HCT116 (cell line): ENCODE data around the gene DHRS9. TPM values are rescaled to one million over a fixed set of nuclear protein-coding genes. Genes with fewer than 3 reads are reported as not detected.

Experiments
- ATAC-seq: fragments of 200-7000 bp; cut with Tn5 transposase; 2 replicates; pipeline ENCODE4 v1.9.1; 2020; ENCODE audit warnings: mild to moderate bottlenecking, moderate library complexity
- BruUV-seq: library from RNA; stranded (reverse); fragments of 400-500 nt; replicated peaks from 2 replicates; lab custom pipeline; 2021; lab: Mats Ljungman, UMichigan
- CTCF ChIA-PET: fragments of 300-600 bp; sonication (Branson Sonifier 250); formaldehyde crosslinking; loops from one replicate; lab custom pipeline; 2021; ENCODE audit warnings: antibody characterized with exemption; lab: Charles Lee
- POLR2A ChIA-PET: fragments of 300-600, 350-600 bp; sonication (Branson Sonifier 250); formaldehyde crosslinking; loops from one replicate; lab custom pipeline; 2021; ENCODE audit warnings: antibody characterized with exemption; lab: Charles Lee
- RAD21 ChIA-PET, 2 experiments: fragments of 300-600 bp; sonication (Branson Sonifier 250); formaldehyde crosslinking; loops; one replicate each; lab custom pipeline; 2023; ENCODE audit warnings: low total read pairs in 2 of 2; ENCODE audit not compliant: uncharacterized antibody in 2 of 2, unreplicated experiment in 2 of 2, low non-redundant PET in 1 of 2; lab: Charles Lee
- DNase-seq: peaks from one replicate; pipeline ENCODE4 v3.0.0-alpha.2; 2010; ENCODE audit warnings: low read depth, low spot score
- H2AFZ ChIP-seq: fragments of 200-600 bp; shearing (Covaris generic), sonication (generic); 2 replicates; pipeline ENCODE4 v1.6.1; 2017; ENCODE audit warnings: low read depth, mixed run types, mixed read lengths, antibody characterized with exemption, low read length; ENCODE audit not compliant: poor library complexity, severe bottlenecking
- H3K27ac ChIP-seq: 2 replicates; pipeline ENCODE4 v1.5.1; 2012; ENCODE audit warnings: low read depth, low read length
- H3K27me3 ChIP-seq: fragments of 200-600 bp; sonication (generic); 2 replicates; pipeline ENCODE4 v1.6.1; 2016; ENCODE audit warnings: mixed run types, low read length, mixed read lengths; ENCODE audit not compliant: insufficient read depth
- H3K36me3 ChIP-seq, 2 experiments: fragments of 200-500 bp in 1 of 2; fragments of 200-600 bp in 1 of 2; sonication (Bioruptor generic) in 1 of 2; sonication (generic) in 1 of 2; 2 replicates each; pipeline versions ENCODE4 v1.5.1 to v1.6.1; 2014 to 2016; ENCODE audit warnings: low read length in 2 of 2, inconsistent platforms in 1 of 2, mixed read lengths in 1 of 2, mixed run types in 1 of 2; ENCODE audit not compliant: insufficient read depth in 2 of 2, control insufficient read depth in 1 of 2
- H3K4me1 ChIP-seq, 2 experiments: fragments of 200-600 bp in 1 of 2; sonication (generic) in 1 of 2; 2 replicates each; pipeline versions ENCODE4 v1.5.1 to v1.6.1; 2012 to 2017; ENCODE audit warnings: low read length in 2 of 2, inconsistent platforms in 1 of 2, mild to moderate bottlenecking in 1 of 2, mixed read lengths in 1 of 2, mixed run types in 1 of 2, moderate library complexity in 1 of 2; ENCODE audit not compliant: insufficient read depth in 2 of 2, control insufficient read depth in 1 of 2
- H3K4me2 ChIP-seq: fragments of 200-600 bp; sonication (generic); 2 replicates; pipeline ENCODE4 v1.6.1; 2017; ENCODE audit warnings: mixed run types, low read length, mixed read lengths
- H3K4me3 ChIP-seq, 2 experiments: fragments of 200-600 bp in 1 of 2; sonication (generic) in 1 of 2; replicated peaks in 1 of 2; 2 replicates each; pipeline ENCODE4 v1.5.1; 2011 to 2016; ENCODE audit warnings: low read length in 2 of 2, control low read depth in 1 of 2, low read depth in 1 of 2, mild to moderate bottlenecking in 1 of 2, mixed read lengths in 1 of 2, mixed run types in 1 of 2
- H3K79me2 ChIP-seq: fragments of 200-600 bp; sonication (generic); 2 replicates; pipeline ENCODE4 v1.6.1; 2017; ENCODE audit warnings: mild to moderate bottlenecking, mixed run types, low read length, moderate library complexity, mixed read lengths; ENCODE audit not compliant: insufficient read depth
- H3K9ac ChIP-seq: fragments of 200-600 bp; sonication (generic); 2 replicates; pipeline ENCODE4 v1.6.1; 2016; ENCODE audit warnings: low read length, mixed read lengths
- H3K9me2 ChIP-seq: fragments of 200-600 bp; sonication (generic), shearing (Covaris generic); 2 replicates; pipeline ENCODE4 v1.6.1; 2017; ENCODE audit warnings: mixed run types, mild to moderate bottlenecking, moderate library complexity; ENCODE audit not compliant: insufficient read depth
- H3K9me3 ChIP-seq, 2 experiments: fragments of 200-500 bp in 1 of 2; fragments of 200-600 bp in 1 of 2; sonication (Bioruptor generic) in 1 of 2; sonication (generic) in 1 of 2; 2 replicates each; pipeline ENCODE4 v1.6.1; 2014 to 2017; ENCODE audit warnings: low read length in 2 of 2, mixed read lengths in 2 of 2, inconsistent platforms in 1 of 2, low read depth in 1 of 2, mild to moderate bottlenecking in 1 of 2, mixed run types in 1 of 2, moderate library complexity in 1 of 2; ENCODE audit not compliant: control insufficient read depth in 1 of 2, insufficient read depth in 1 of 2
- H4K20me1 ChIP-seq: fragments of 200-600 bp; sonication (generic), shearing (Covaris generic); 2 replicates; pipeline ENCODE4 v1.6.1; 2017; ENCODE audit warnings: mixed run types, mild to moderate bottlenecking, moderate library complexity; ENCODE audit not compliant: insufficient read depth
- CBX3 ChIP-seq: IDR thresholded peaks from 2 replicates; pipeline ENCODE4 v1.6.1; 2012; ENCODE audit warnings: low read depth
- CTCF ChIP-seq, 3 experiments: fragments of 200-600 bp in 1 of 3; sonication (generic) in 1 of 3; IDR thresholded peaks in 2 of 3; conservative IDR thresholded peaks in 1 of 3; 2 replicates each; pipeline ENCODE4 v1.5.1; 2012 to 2017; ENCODE audit warnings: low read depth in 2 of 3, low read length in 2 of 3, antibody characterized with exemption in 1 of 3, borderline replicate concordance in 1 of 3, control low read depth in 1 of 3, mild to moderate bottlenecking in 1 of 3, mixed read lengths in 1 of 3, mixed run types in 1 of 3, moderate library complexity in 1 of 3; ENCODE audit not compliant: insufficient read depth in 1 of 3
- EGR1 ChIP-seq: IDR thresholded peaks from 2 replicates; pipeline ENCODE4 v1.6.1; 2012; ENCODE audit warnings: low read depth
- ELF1 ChIP-seq: IDR thresholded peaks from 2 replicates; pipeline ENCODE4 v1.6.1; 2012; ENCODE audit warnings: low read depth, borderline replicate concordance
- EZH2 ChIP-seq: fragments of 200-600 bp; sonication (generic); IDR thresholded peaks from 2 replicates; pipeline ENCODE4 v1.6.1; 2017; ENCODE audit warnings: antibody characterized with exemption, mixed run types
- EZH2phosphoT487 ChIP-seq: fragments of 200-600 bp; IDR thresholded peaks from 2 replicates; pipeline ENCODE4 v1.6.1; 2018; ENCODE audit warnings: antibody characterized with exemption, borderline replicate concordance
- FOSL1 ChIP-seq: IDR thresholded peaks from 2 replicates; pipeline ENCODE4 v1.6.1; 2012; ENCODE audit warnings: low read depth
- JUND ChIP-seq: IDR thresholded peaks from 2 replicates; pipeline ENCODE4 v1.6.1; 2012
- POLR2AphosphoS5 ChIP-seq: IDR thresholded peaks from 2 replicates; pipeline ENCODE4 v1.6.1; 2011; ENCODE audit warnings: mild to moderate bottlenecking, low read depth, low read length, moderate library complexity
- RAD21 ChIP-seq: IDR thresholded peaks from 2 replicates; pipeline ENCODE4 v1.6.1; 2012; ENCODE audit warnings: low read depth, mild to moderate bottlenecking
- SP1 ChIP-seq: IDR thresholded peaks from 2 replicates; pipeline ENCODE4 v1.6.1; 2012; ENCODE audit warnings: low read depth
- SRF ChIP-seq: IDR thresholded peaks from 2 replicates; pipeline ENCODE4 v1.6.1; 2012; ENCODE audit warnings: low read depth
- ZFX ChIP-seq: fragments of 450-650 bp; IDR thresholded peaks from 2 replicates; pipeline ENCODE4 v1.6.1; 2017
- ZNF274 ChIP-seq: fragments of 200-500 bp; sonication (Bioruptor generic); IDR thresholded peaks from 2 replicates; pipeline ENCODE4 v1.6.1; 2014; ENCODE audit warnings: mild to moderate bottlenecking, low read depth, low read length, inconsistent platforms
- intact Hi-C: fragments of 100-400 bp; cut with micrococcal nuclease; formaldehyde crosslinking; loops from 2 replicates; pipeline ENCODE4 v1.10.0; 2022
- total RNA-seq: library from RNA; stranded (reverse); gene quantifications from one replicate; pipeline ENCODE4 v1.2.1, GENCODE V29; 2021; ENCODE audit not compliant: unreplicated experiment
- TF ChIP-seq, protein P1 (sequence below): IDR thresholded peaks from 2 replicates; pipeline ENCODE4 v1.6.1; 2012; ENCODE audit warnings: low read depth

The DHRS9 gene
- total RNA-seq, 1 experiment from 2014 or later = 0.15 TPM

GRCh38 chr2:169139993-169140767 is 70.8 kb downstream of the DHRS9 start:
- Histone ChIP-seq H3K9me3 (no peaks in the 10 kb centered on the region), H3K9ac (no peak overlapping the region), H3K79me2 (no peaks in the 10 kb centered on the region), H3K27ac (no peak overlapping the region), H3K27me3 (no peaks in the 10 kb centered on the region), H2AFZ (no peak overlapping the region), H3K4me1 (no peaks in the 10 kb centered on the region), H3K9me2 (no peaks in the 10 kb centered on the region), H3K36me3 (no peaks in the 10 kb centered on the region), H3K4me3 (no peak overlapping the region), H3K4me2 (no peak overlapping the region), H4K20me1 (no peaks in the 10 kb centered on the region)
- no peak for ATAC-seq
- TF ChIP-seq CBX3 (no peak), POLR2AphosphoS5 (no peak), ZNF274 (no peak), ZFX (no peak), EZH2 (no peak), CTCF (IDR thresholded peaks at IDR 0.05 in 2 of 3, conservative IDR thresholded peaks at IDR 0.05 in 1 of 3; ENCODE audit: borderline replicate concordance in 1 of 3, insufficient read depth in 1 of 3, low read depth in 2 of 3, low read length in 2 of 3) (no peak), EGR1 (no peak), ELF1 (no peak), FOSL1 (no peak), SP1 (no peak), EZH2phosphoT487 (no peak), SRF (no peak), RAD21 (no peak), JUND (no peak)
- TF ChIP-seq, protein P1, sequence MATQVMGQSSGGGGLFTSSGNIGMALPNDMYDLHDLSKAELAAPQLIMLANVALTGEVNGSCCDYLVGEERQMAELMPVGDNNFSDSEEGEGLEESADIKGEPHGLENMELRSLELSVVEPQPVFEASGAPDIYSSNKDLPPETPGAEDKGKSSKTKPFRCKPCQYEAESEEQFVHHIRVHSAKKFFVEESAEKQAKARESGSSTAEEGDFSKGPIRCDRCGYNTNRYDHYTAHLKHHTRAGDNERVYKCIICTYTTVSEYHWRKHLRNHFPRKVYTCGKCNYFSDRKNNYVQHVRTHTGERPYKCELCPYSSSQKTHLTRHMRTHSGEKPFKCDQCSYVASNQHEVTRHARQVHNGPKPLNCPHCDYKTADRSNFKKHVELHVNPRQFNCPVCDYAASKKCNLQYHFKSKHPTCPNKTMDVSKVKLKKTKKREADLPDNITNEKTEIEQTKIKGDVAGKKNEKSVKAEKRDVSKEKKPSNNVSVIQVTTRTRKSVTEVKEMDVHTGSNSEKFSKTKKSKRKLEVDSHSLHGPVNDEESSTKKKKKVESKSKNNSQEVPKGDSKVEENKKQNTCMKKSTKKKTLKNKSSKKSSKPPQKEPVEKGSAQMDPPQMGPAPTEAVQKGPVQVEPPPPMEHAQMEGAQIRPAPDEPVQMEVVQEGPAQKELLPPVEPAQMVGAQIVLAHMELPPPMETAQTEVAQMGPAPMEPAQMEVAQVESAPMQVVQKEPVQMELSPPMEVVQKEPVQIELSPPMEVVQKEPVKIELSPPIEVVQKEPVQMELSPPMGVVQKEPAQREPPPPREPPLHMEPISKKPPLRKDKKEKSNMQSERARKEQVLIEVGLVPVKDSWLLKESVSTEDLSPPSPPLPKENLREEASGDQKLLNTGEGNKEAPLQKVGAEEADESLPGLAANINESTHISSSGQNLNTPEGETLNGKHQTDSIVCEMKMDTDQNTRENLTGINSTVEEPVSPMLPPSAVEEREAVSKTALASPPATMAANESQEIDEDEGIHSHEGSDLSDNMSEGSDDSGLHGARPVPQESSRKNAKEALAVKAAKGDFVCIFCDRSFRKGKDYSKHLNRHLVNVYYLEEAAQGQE = no peak
- no peak for DNase-seq
- RAD21 ChIA-PET = no interaction called here
- POLR2A ChIA-PET = no interaction called here
- BruUV-seq = no TSS peak
- CTCF ChIA-PET = interaction anchor here (4.0 to 6.7 kb wide), 2 partner anchors 8 to 31 kb away, joined by 25 to 45 read pairs; no protein-coding TSS in a partner anchor
- intact Hi-C loops = no loop called here
